ENCODE results near the gene SH3RF3. TPM values are rescaled to one million over a fixed set of nuclear protein-coding genes. Genes with fewer than 3 reads are reported as not detected.

SH3RF3 gene
- total and polyA plus RNA-seq, 9 of the 15 experiments (the other 6 are each of a cell fraction or from before 2014, with no cell fraction given) = 0.02 TPM; not detected in 8

- CTCF ChIA-PET (ENCODE audit: low intra/inter-chr PET ratio) = no interaction called here
Observed at GRCh38 chr2:109133746-109134145, 4.7 kb downstream of the SH3RF3 start.

GRCh38 chr2:109134741-109135358 is 5.8 kb downstream of the SH3RF3 start:
- Histone ChIP-seq H3K4me2 (ENCODE audit: insufficient read depth, low read length) (no peak overlapping the region), H2AFZ (ENCODE audit: low read depth, low read length) (no peak overlapping the region), H3K36me3 (ENCODE audit: control insufficient read depth, insufficient read depth, low read length) (no peaks in the 10 kb centered on the region), H4K20me1 (replicated peaks; ENCODE audit: control insufficient read depth, insufficient read depth, low read length) (no peaks in the 10 kb centered on the region; the same call in 1 of the 2 replicates), H3K4me3 (no peak overlapping the region), H3K4me1 (replicated peaks in 1 of 2; ENCODE audit: control insufficient read depth in 2 of 2, insufficient read depth in 2 of 2, low read length in 2 of 2) (no peaks in the 10 kb centered on the region), H3K79me2 (ENCODE audit: control insufficient read depth, insufficient read depth, low read length) (no peaks in the 10 kb centered on the region), H3K27ac (ENCODE audit: extremely low read depth, low read depth, low read length) (no peak overlapping the region), H3K9me3 (replicated peaks; ENCODE audit: control insufficient read depth, insufficient read depth, low read depth, low read length) (no peaks in the 10 kb centered on the region), H3K9ac (ENCODE audit: insufficient read depth in 1 of 2, low read depth in 2 of 2, low read length in 2 of 2) (no peak overlapping the region), H3K9me1 (ENCODE audit: control insufficient read depth, insufficient read depth, low read length) (no peaks in the 10 kb centered on the region), H3K27me3 (ENCODE audit: control insufficient read depth in 2 of 2, insufficient read depth in 2 of 2, low read length in 2 of 2) (peaks cover 11 to 45% of the 10 kb centered on the region in 2 experiments)
- ChIA-PET POLR2A (interaction anchor here (0.6 kb wide), 1 partner anchor 406 kb away, joined by 3 read pairs; no protein-coding TSS in a partner anchor), CTCF (ENCODE audit: low intra/inter-chr PET ratio) (no interaction called here)
- FAIRE-seq = no peak
- in situ Hi-C loops (cut with MboI) (no loop called here), intact Hi-C loops (cut with micrococcal nuclease) (no loop called here)
- no TSS peak for BruUV-seq (replicated peaks)
- DNase-seq (ENCODE audit: extremely low read depth in 1 of 4, low spot score in 3 of 4) = no peak
- ATAC-seq = no peak
- WGBS (ENCODE audit: insufficient coverage, low coverage, missing lambda C conversion rate) = 0% methylated on average over 7 of the region's 8 CpGs
- no peak for TF ChIP-seq ESRRB (CRISPR knock-in tag; IDR thresholded peaks at IDR 0.05; ENCODE audit: borderline replicate concordance)
- no peak for TF ChIP-seq POLR2A (conservative IDR thresholded peaks at IDR 0.05)
- no peak for TF ChIP-seq ZNF354B (CRISPR knock-in tag; IDR thresholded peaks at IDR 0.05)
- TF ChIP-seq ZNF76 (CRISPR knock-in tag; IDR thresholded peaks at IDR 0.05; ENCODE audit: borderline replicate concordance) = no peak
- no peak for TF ChIP-seq HMG20A (CRISPR knock-in tag; conservative IDR thresholded peaks at IDR 0.05)
- no peak for TF ChIP-seq CCNT2 (IDR thresholded peaks at IDR 0.05; ENCODE audit: borderline replicate concordance, extremely low read depth, insufficient read length, low read depth, low read length)
- TF ChIP-seq MAFG (tag; conservative IDR thresholded peaks at IDR 0.05) = no peak
- TF ChIP-seq ZNF766 (CRISPR knock-in tag; conservative IDR thresholded peaks at IDR 0.05) = no peak
- TF ChIP-seq OTX1 (CRISPR knock-in tag; IDR thresholded peaks at IDR 0.05) = no peak
- TF ChIP-seq SLC30A9 (CRISPR knock-in tag; IDR thresholded peaks at IDR 0.05) = no peak
- TF ChIP-seq MTA3 (IDR thresholded peaks at IDR 0.05; ENCODE audit: borderline replicate concordance) = no peak
- no peak for TF ChIP-seq GMEB1 (CRISPR knock-in tag; IDR thresholded peaks at IDR 0.05)
- no peak for TF ChIP-seq PATZ1 (CRISPR knock-in tag; IDR thresholded peaks at IDR 0.05; ENCODE audit: borderline replicate concordance)

More at GRCh38 chr2:109133746-109134145, 4.7 kb downstream of the SH3RF3 start:
- Histone ChIP-seq H3K4me1 (replicated peaks in 1 of 2; ENCODE audit: control insufficient read depth in 2 of 2, insufficient read depth in 2 of 2, low read length in 2 of 2) (no peaks in the 10 kb centered on the region; a peak in 1 of 5 replicates), H2AFZ (ENCODE audit: low read depth, low read length) (no peak overlapping the region), H3K36me3 (ENCODE audit: control insufficient read depth, insufficient read depth, low read length) (no peaks in the 10 kb centered on the region), H3K9me1 (ENCODE audit: control insufficient read depth, insufficient read depth, low read length) (no peaks in the 10 kb centered on the region), H3K4me3 (no peak overlapping the region), H3K9me3 (replicated peaks; ENCODE audit: control insufficient read depth, insufficient read depth, low read depth, low read length) (no peaks in the 10 kb centered on the region), H3K27ac (ENCODE audit: extremely low read depth, low read depth, low read length) (no peak overlapping the region), H3K9ac (ENCODE audit: insufficient read depth in 1 of 2, low read depth in 2 of 2, low read length in 2 of 2) (no peak overlapping the region), H3K79me2 (ENCODE audit: control insufficient read depth, insufficient read depth, low read length) (no peaks in the 10 kb centered on the region), H3K27me3 (ENCODE audit: control insufficient read depth in 2 of 2, insufficient read depth in 2 of 2, low read length in 2 of 2) (peaks cover 10 to 50% of the 10 kb centered on the region in 2 experiments), H3K4me2 (ENCODE audit: insufficient read depth, low read length) (no peak overlapping the region), H4K20me1 (replicated peaks; ENCODE audit: control insufficient read depth, insufficient read depth, low read length) (no peaks in the 10 kb centered on the region; the same call in 1 of the 2 replicates)
- TF ChIP-seq ZNF408 (CRISPR knock-in tag; IDR thresholded peaks at IDR 0.05; ENCODE audit: low read depth) = no peak
- no TSS peak for BruUV-seq (replicated peaks)
- FAIRE-seq (no peak), ATAC-seq (no peak), DNase-seq (ENCODE audit: extremely low read depth in 1 of 4, low spot score in 3 of 4) (no peak)
- in situ Hi-C loops (cut with MboI) = no loop called here
- POLR2A ChIA-PET = no interaction called here
- 0% methylated on average over 3 of the region's 3 CpGs for WGBS (ENCODE audit: insufficient coverage, low coverage, missing lambda C conversion rate)
- intact Hi-C loops (cut with micrococcal nuclease) = no loop called here
